ENCODE measurements around the gene BFSP1. TPM values are rescaled to one million over a fixed set of nuclear protein-coding genes. Genes with fewer than 3 reads are reported as not detected.

The BFSP1 gene
- total and polyA plus RNA-seq, 4 donors, result 1.5 to 9.9 (median 2.5) TPM

DNA sequence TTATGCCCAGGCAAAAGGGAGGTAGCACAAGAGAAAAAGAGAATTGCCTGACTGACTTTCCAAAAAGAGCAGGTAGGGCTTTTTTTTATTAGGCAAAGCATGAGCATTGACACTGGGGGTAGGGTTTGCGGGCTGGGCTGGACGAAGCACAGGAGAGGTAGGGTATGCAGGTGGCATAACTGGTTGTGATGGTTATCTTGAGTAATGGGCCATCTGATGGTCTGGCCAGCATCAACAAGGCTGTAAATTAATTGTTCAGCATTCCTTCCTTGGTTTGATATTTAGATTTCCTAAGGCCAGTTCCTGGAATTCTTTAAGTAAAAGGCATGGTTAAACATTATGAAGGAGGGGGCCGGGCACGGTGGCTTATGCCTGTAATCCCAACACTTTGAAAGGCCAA lies 13.9 kb upstream of the BFSP1 start:
- peak overlapping the region in 1 of 2 donors; percentile 18 for H3K27ac ChIP-seq (ENCODE audit: low read depth in 1 of 2, low read length in 2 of 2)
- peaks cover 3 to 4% of the 10 kb centered on the region in 2 donors for H3K4me1 ChIP-seq (ENCODE audit: control insufficient read depth in 1 of 2, insufficient read depth in 2 of 2, low read length in 2 of 2)
- 93 to 95% methylated on average over 4 of the region's 4 CpGs for WGBS, 2 donors

DNA sequence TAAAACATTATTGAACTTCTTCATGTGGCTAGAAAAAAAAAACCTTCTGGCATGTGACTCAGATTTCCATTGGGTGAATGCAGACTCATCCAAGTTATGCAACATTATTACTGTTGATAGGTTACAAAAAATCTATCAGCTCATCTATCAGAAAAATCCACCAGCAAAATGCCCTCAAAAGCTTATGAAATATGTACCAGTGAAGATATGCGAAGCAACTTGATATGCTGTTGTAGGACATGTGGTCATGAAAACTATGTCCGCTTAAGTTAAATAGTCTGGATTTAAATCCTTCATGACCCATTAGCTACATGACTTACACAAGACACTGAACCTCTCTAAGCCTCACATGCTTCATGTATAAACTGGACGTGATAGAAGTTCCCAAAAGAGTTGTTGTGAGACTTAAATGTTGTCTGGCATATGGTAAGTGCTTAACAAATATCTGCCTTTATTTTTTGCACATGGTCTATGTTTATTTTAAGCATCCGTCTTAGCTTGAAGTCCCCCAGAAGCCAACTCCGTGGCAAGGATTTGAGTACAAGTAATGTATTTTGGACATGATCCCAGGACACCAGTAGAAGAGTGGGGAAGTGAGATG lies 12.5 kb upstream of the BFSP1 start:
- Histone ChIP-seq H3K27me3 (ENCODE audit: control insufficient read depth in 1 of 2, insufficient read depth in 2 of 2, low read length in 1 of 2) (no peaks in the 10 kb centered on the region), H3K4me1 (ENCODE audit: control insufficient read depth in 1 of 2, insufficient read depth in 2 of 2, low read length in 2 of 2) (peaks cover 3 to 5% of the 10 kb centered on the region in 2 donors), H3K36me3 (ENCODE audit: control insufficient read depth in 1 of 2, insufficient read depth in 2 of 2, low read length in 1 of 2) (no peaks in the 10 kb centered on the region), H3K9me3 (ENCODE audit: control insufficient read depth, low read length) (no peaks in the 10 kb centered on the region), H3K4me3 (ENCODE audit: low read length in 2 of 2) (no peak overlapping the region), H3K27ac (ENCODE audit: low read depth in 1 of 2, low read length in 2 of 2) (peak overlapping the region; percentile 37 to 98)
- DNase-seq (no peak), ATAC-seq (ENCODE audit: low FRiP score) (peak; percentile 55)
- 36 to 45% methylated on average over 5 of the region's 5 CpGs for WGBS, 2 donors
- intact Hi-C loops (cut with DNase I), result loop anchor here in 1 of 2 donors (2.0 kb wide), 1 partner anchor 27 kb away; the partner anchor contains the start of gene DSTN

More for the DNA sequence above, 13.9 kb upstream of the BFSP1 start:
- Histone ChIP-seq H3K27me3 (ENCODE audit: control insufficient read depth in 1 of 2, insufficient read depth in 2 of 2, low read length in 1 of 2) (no peaks in the 10 kb centered on the region), H3K36me3 (ENCODE audit: control insufficient read depth in 1 of 2, insufficient read depth in 2 of 2, low read length in 1 of 2) (no peaks in the 10 kb centered on the region), H3K4me3 (ENCODE audit: low read length in 2 of 2) (no peak overlapping the region), H3K9me3 (ENCODE audit: control insufficient read depth, low read length) (no peaks in the 10 kb centered on the region)
- intact Hi-C loops (cut with DNase I), result no loop called here
- no peak for ATAC-seq (ENCODE audit: low FRiP score)
- DNase-seq, result no peak

DNA sequence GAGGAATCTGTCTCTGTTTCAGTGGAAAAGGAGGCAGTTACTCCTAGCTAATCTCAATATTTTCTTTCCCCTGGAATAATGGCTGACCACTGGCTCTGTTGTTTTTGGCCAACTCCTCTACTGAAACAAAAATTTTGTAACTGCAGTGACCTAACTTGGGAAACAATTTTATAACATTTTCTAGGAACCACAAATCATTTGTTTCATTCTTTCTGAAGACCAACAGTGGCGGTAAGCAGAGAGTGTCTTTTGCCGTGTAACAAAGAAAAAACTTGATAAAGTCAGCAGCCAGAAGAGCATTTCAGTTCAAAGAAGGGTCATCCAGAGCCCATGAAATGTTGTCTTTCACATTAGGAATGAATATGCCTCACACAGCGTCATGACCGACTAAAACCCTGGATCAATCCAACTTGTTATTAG lies 11.8 kb upstream of the BFSP1 start:
- Histone ChIP-seq H3K36me3 (ENCODE audit: control insufficient read depth in 1 of 2, insufficient read depth in 2 of 2, low read length in 1 of 2) (no peaks in the 10 kb centered on the region), H3K27me3 (ENCODE audit: control insufficient read depth in 1 of 2, insufficient read depth in 2 of 2, low read length in 1 of 2) (no peaks in the 10 kb centered on the region), H3K27ac (ENCODE audit: low read depth in 1 of 2, low read length in 2 of 2) (peak overlapping the region; percentile 85 to 98), H3K4me1 (ENCODE audit: control insufficient read depth in 1 of 2, insufficient read depth in 2 of 2, low read length in 2 of 2) (peaks cover 3 to 6% of the 10 kb centered on the region in 2 donors), H3K4me3 (ENCODE audit: low read length in 2 of 2) (peak overlapping the region in 1 of 2 donors; percentile 39), H3K9me3 (ENCODE audit: control insufficient read depth, low read length) (no peaks in the 10 kb centered on the region)
- intact Hi-C loops (cut with DNase I), result loop anchor here in 1 of 2 donors (2.0 kb wide), 1 partner anchor 28 kb away; the partner anchor contains the start of gene DSTN
- ATAC-seq (ENCODE audit: low FRiP score) (peak; percentile 89), DNase-seq (no peak)
- WGBS, 2 donors, result 2 to 10% methylated on average over 4 of the region's 4 CpGs

DNA sequence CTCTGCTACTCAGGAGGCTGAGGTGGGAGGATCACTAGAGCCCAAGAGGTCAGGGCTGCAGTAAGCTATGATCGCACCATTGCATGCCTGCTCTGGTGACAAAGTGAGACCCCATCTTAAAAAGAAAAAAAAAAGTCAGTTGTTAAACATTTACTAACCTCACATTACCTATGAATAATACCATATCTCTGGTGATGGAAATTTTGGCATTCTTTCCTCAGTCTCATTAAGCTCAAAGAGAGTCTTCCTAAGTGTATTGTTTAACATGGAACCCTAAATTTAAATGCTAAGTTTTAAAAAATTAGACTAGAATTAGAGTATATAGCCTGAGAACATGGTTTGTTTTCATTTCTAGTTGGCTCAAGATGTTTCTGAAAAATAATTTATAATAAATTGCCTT lies 11.3 kb upstream of the BFSP1 start:
- Histone ChIP-seq H3K27ac (ENCODE audit: low read depth in 1 of 2, low read length in 2 of 2) (peak overlapping the region in 1 of 2 donors; percentile 91), H3K9me3 (ENCODE audit: control insufficient read depth, low read length) (no peaks in the 10 kb centered on the region), H3K4me3 (ENCODE audit: low read length in 2 of 2) (no peak overlapping the region), H3K27me3 (ENCODE audit: control insufficient read depth in 1 of 2, insufficient read depth in 2 of 2, low read length in 1 of 2) (no peaks in the 10 kb centered on the region), H3K36me3 (ENCODE audit: control insufficient read depth in 1 of 2, insufficient read depth in 2 of 2, low read length in 1 of 2) (no peaks in the 10 kb centered on the region), H3K4me1 (ENCODE audit: control insufficient read depth in 1 of 2, insufficient read depth in 2 of 2, low read length in 2 of 2) (peaks cover 3 to 6% of the 10 kb centered on the region in 2 donors)
- ATAC-seq (ENCODE audit: low FRiP score) (peak; percentile 1), DNase-seq (no peak)
- intact Hi-C loops (cut with DNase I), result loop anchor here in 1 of 2 donors (2.0 kb wide), 1 partner anchor 28 kb away; the partner anchor contains the start of gene DSTN
- WGBS, 2 donors, result 29 to 55% methylated on average over 1 of the region's 1 CpG

- H3K9me3 ChIP-seq (ENCODE audit: control insufficient read depth, low read length), result no peaks in the 10 kb centered on the region
- no peaks in the 10 kb centered on the region for H3K27me3 ChIP-seq (ENCODE audit: control insufficient read depth in 1 of 2, insufficient read depth in 2 of 2, low read length in 1 of 2)
- H3K4me1 ChIP-seq (ENCODE audit: control insufficient read depth in 1 of 2, insufficient read depth in 2 of 2, low read length in 2 of 2), result peaks cover 1 to 6% of the 10 kb centered on the region in 2 donors
- no peak for DNase-seq
- peak; percentile 2 for ATAC-seq (ENCODE audit: low FRiP score)
- intact Hi-C loops (cut with DNase I), result loop anchor here in 1 of 2 donors (2.0 kb wide), 1 partner anchor 29 kb away; the partner anchor contains the start of gene DSTN
- H3K27ac ChIP-seq (ENCODE audit: low read depth in 1 of 2, low read length in 2 of 2), result peak overlapping the region in 1 of 2 donors; percentile 91
- H3K36me3 ChIP-seq (ENCODE audit: control insufficient read depth in 1 of 2, insufficient read depth in 2 of 2, low read length in 1 of 2), result no peaks in the 10 kb centered on the region
- 67% methylated on average over 5 of the region's 5 CpGs for WGBS, 2 donors
- H3K4me3 ChIP-seq (ENCODE audit: low read length in 2 of 2), result no peak overlapping the region
Observed at GRCh38 chr20:17541996-17542395, 10.8 kb upstream of the BFSP1 start.

DNA sequence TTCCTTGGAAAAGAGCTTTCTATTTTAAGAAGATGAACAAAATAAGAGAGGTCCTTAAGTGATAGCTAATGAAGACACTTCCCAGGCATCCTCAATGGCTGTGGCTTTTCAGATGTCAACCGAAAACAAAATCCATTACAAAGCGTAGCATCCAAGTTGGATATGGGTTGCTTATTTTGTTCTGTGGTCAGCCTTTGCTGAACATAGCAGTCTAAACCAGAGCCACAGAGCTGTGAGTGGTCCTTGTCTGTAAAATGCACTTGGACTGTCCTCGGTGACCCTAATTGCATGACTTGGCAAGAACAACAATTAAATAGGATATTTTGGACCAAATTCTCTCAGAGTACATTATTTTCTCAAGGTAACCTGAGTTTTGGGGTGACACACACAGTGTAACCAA lies 10.4 kb upstream of the BFSP1 start:
- intact Hi-C loops (cut with DNase I), result no loop called here
- Histone ChIP-seq H3K4me3 (ENCODE audit: low read length in 2 of 2) (no peak overlapping the region), H3K4me1 (ENCODE audit: control insufficient read depth in 1 of 2, insufficient read depth in 2 of 2, low read length in 2 of 2) (peaks cover 1 to 6% of the 10 kb centered on the region in 2 donors), H3K9me3 (ENCODE audit: control insufficient read depth, low read length) (no peaks in the 10 kb centered on the region), H3K27me3 (ENCODE audit: control insufficient read depth in 1 of 2, insufficient read depth in 2 of 2, low read length in 1 of 2) (no peaks in the 10 kb centered on the region), H3K27ac (ENCODE audit: low read depth in 1 of 2, low read length in 2 of 2) (peak overlapping the region in 1 of 2 donors; percentile 91), H3K36me3 (ENCODE audit: control insufficient read depth in 1 of 2, insufficient read depth in 2 of 2, low read length in 1 of 2) (no peaks in the 10 kb centered on the region)
- ATAC-seq (ENCODE audit: low FRiP score), result no peak
- 94 to 96% methylated on average over 3 of the region's 3 CpGs for WGBS, 2 donors
- no peak for DNase-seq

DNA sequence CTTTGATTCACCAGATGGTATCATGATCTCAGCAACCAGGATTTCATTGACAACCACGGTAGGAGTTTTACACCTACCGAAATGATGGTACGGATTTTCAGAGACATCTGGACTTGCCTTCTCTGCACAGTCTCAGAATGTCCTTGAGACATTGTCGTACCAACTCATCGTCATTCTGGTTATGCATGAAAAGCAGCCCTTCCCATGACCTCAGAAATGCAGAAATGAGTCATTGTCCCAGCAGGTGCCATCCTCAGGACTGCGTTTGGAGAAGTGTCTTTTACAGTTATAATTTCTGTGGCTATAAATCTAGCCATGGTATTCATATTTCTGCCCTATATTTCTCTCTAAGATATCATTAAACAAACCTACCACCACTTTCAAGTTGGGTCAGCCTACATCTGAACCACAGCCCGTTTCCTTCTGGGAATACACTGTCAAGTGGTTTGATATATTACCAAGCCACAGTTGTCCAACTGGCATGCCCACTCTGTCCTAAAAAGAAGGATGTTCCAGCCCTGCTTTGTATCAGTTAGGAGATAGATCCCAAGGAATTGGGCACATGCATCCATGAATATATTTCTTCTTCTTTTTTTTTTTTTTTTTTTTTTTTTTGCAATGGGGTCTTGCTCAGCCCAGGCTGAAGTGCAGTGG lies 7.5 kb upstream of the BFSP1 start:
- H3K4me3 ChIP-seq (ENCODE audit: low read length in 2 of 2), result no peak overlapping the region
- intact Hi-C loops (cut with DNase I), result loop anchor here in 1 of 2 donors (10.0 kb wide), 1 partner anchor 356 kb away; no protein-coding TSS in a partner anchor
- H3K27ac ChIP-seq (ENCODE audit: low read depth in 1 of 2, low read length in 2 of 2), result no peak overlapping the region
- peaks cover 1 to 6% of the 10 kb centered on the region in 2 donors for H3K4me1 ChIP-seq (ENCODE audit: control insufficient read depth in 1 of 2, insufficient read depth in 2 of 2, low read length in 2 of 2)
- no peaks in the 10 kb centered on the region for H3K27me3 ChIP-seq (ENCODE audit: control insufficient read depth in 1 of 2, insufficient read depth in 2 of 2, low read length in 1 of 2)
- ATAC-seq (ENCODE audit: low FRiP score) (no peak), DNase-seq (no peak)
- H3K36me3 ChIP-seq (ENCODE audit: control insufficient read depth in 1 of 2, insufficient read depth in 2 of 2, low read length in 1 of 2), result no peaks in the 10 kb centered on the region
- WGBS, 2 donors, result 71 to 73% methylated on average over 7 of the region's 7 CpGs
- no peaks in the 10 kb centered on the region for H3K9me3 ChIP-seq (ENCODE audit: control insufficient read depth, low read length)

GRCh38 chr20:17537959-17538358 lies 6.8 kb upstream of the BFSP1 start:
- DNase-seq, result no peak
- Histone ChIP-seq H3K36me3 (ENCODE audit: control insufficient read depth in 1 of 2, insufficient read depth in 2 of 2, low read length in 1 of 2) (no peaks in the 10 kb centered on the region), H3K27ac (ENCODE audit: low read depth in 1 of 2, low read length in 2 of 2) (no peak overlapping the region), H3K4me1 (ENCODE audit: control insufficient read depth in 1 of 2, insufficient read depth in 2 of 2, low read length in 2 of 2) (peaks cover 1 to 6% of the 10 kb centered on the region in 2 donors), H3K27me3 (ENCODE audit: control insufficient read depth in 1 of 2, insufficient read depth in 2 of 2, low read length in 1 of 2) (no peaks in the 10 kb centered on the region), H3K9me3 (ENCODE audit: control insufficient read depth, low read length) (no peaks in the 10 kb centered on the region), H3K4me3 (ENCODE audit: low read length in 2 of 2) (no peak overlapping the region)
- 87 to 92% methylated on average over 3 of the region's 3 CpGs for WGBS, 2 donors
- intact Hi-C loops (cut with DNase I), result loop anchor here (1.0 to 10.0 kb wide), 5 partner anchors 33 to 357 kb away; partner anchors contain the start of gene DSTN (in 1 of the 2)
- no peak for ATAC-seq (ENCODE audit: low FRiP score)
